ENCODE results near the gene CDC42BPB.

- TF ChIP-seq CTCF (IDR thresholded peaks at IDR 0.05; ENCODE audit: borderline replicate concordance, extremely low read depth, low read length, poor library complexity, severe bottlenecking) (peak; percentile 12), EZH2 (IDR thresholded peaks at IDR 0.05; ENCODE audit: borderline replicate concordance, low read depth, low read length, severe bottlenecking) (no peak)
Measured at GRCh38 chr14:102982852-102983470, 74.4 kb downstream of the CDC42BPB start.

All from DND-41 (cell line).